ENCODE results near the gene TH. TPM values are rescaled to one million over a fixed set of nuclear protein-coding genes. Genes with fewer than 3 reads are reported as not detected.
"Not testable (repeated sequence)": the region's sequence is repeated elsewhere in the genome, so short reads cannot be mapped to it uniquely, and the experiment has no call there.

TH gene
- polyA plus RNA-seq, 12 donors: 0.10 to 1.3 (median 0.51) TPM; not detected in 4

- DNase-seq: peak; percentile 69
Observed at GRCh38 chr11:2196970-2197770, 25.6 kb upstream of the TH start.

DNA sequence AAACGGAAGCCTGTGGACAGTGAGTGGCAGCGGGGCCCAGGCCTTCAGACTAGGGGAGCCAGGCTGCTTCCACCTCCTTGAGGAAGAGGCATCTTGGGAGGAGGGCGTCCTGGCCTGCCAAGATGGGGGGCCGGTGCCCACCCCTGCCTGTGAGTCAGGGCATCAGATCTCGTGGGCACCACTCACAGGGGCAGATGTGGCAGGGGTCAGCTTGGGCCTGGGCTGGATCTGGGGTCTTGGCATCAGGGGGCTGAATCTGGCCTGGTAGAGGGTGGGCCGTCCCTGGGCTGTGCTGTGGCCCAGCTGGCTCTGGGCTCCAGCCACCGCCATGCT is 24.1 kb upstream of the TH start:
- no peak for DNase-seq

DNA sequence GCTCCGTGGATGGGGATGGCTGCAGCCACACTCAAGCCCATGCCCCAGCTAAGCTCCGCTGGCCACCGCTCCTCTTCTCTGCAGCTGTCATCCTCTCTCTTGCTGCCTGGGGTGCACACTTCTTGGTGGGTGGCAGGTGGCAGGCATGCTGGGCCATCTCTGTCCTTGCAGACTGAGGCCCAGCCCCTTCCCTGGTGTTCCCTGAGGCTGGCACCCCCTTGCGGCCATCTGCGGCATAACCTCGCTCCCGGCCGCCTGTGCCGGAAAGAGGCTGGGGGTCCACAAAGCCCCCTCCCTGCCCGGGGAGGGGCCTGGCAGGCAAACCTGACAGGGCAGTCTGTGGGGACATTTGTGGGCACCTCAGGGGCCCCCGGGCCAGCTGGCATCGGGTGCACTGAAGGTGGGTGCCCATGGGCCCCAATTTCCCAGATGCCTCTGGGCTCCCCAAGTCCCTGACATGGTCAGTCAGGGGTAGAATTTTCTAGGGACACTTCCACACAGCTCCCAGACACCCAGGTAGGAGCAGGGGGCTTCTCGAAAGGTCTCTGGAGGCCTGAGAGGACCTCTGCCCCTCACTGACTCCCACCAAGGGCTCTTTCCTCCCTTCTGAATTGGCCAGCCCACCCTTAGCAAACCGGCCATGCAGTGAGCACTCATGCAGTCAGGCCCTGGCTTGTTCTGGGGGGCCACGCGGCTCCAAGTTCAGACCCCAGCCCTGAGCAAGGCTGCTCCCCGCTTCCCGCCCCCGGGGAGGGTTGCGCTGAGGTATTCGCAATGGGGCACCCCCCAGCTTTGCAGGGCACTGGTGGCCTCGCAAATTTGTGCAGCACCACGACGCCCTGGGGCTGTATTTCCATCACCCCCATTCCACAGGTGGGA is 23.5 kb upstream of the TH start:
- DNase-seq: peak; percentile 30

GRCh38 chr11:2193888-2194595 is 22.4 kb upstream of the TH start:
- not testable (repeated sequence) for DNase-seq

DNA sequence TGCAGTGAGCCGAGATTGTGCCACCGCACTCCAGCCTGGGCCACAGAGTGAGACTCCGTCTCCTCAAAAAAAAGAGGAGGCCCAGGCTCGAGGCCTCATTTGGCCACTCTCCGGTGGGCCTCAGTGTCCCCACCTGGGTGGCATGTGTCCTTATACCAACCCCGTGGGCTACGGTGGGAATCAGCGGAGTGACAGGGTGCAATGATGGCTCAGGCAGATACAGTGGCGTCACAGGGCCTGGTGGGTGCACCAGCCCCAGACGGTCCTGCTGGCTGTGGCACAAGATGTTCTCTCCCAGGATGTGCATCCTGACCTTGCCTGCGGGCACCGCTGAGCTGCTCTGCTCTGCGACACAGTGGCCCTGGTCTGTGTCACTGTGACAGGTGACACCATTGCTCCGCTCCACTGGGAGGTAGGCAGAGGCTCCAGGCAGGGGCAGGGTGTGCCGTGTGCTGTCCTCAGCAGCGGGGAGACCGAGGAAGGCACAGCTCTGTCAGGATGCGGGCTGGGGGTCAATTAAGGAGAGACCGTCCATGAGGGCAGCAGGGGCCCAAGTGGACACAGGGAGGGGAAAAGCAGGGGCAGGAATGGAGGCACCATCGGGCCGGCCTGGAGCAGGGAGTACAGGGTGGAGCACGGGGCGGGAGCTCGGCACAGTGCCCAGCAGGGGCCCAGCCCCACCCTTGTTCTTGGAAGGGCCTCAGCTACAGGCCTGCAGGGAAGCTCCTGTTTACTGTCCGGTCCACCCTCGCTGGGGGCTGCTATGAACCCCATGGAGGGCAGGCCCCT is 21.7 kb upstream of the TH start:
- DNase-seq: no peak

DNA sequence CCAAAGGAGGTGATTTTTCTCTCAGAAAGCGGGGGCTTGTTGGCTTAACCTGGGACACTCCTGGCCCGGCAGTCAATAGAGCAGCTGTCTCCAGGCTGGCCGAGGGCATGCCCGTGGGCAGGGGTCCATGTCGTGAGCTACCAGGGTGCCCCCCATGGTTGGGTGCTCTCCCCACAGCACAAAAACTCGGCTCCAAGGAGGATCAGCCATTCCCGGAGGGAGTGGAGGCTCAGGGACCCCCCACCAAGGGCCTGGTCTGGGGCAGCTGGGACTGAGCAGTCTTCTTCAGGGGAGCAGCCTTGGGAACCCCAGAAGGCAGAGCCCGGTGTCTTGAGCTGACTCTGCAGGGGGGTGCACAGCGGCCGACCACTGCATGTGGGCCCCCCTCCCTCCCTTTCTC is 20.8 kb upstream of the TH start:
- DNase-seq: no peak

DNA sequence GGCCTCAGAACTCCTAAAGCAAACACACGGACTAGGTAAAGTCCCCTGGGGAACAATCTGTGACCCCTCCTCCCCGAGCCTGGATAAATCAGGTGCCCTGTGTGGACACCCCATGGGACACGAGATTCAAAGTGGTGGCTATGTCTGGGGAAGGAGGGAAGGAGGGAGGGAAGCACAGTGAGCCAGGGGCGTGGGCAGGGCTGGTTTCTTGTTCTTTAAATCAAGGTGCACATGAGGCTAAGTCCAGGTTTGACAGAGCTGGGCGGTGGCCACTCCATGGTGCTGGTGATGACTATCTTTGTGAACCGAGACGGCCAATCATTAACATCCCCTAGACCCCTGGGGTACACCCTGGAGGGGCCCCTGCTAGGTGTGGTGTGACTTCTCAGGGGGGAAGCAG is 20.3 kb upstream of the TH start:
- DNase-seq: no peak

- DNase-seq: no peak
Observed at GRCh38 chr11:2190657-2191471, 19.2 kb upstream of the TH start.

- DNase-seq: no peak
Observed at GRCh38 chr11:2189938-2190656, 18.5 kb upstream of the TH start.

DNA sequence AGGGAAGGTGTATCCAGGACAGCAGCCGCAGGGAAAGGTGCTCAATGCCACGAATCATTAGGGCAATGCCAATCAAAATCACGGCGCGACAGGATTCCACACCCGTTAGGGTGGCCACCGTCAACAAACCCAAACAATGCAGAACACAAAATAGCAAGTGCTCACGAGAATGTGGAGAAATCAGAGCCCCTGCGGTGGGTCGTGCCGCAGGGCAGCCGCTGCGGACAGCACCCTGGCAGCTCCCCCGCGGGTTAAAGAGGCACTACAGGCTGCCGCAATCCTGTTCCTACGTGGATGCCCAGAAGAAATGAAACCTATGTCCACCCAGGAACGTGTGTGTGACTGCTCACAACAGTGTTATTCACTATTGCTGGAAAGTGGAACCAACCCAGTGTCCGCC is 17.1 kb upstream of the TH start:
- no peak for DNase-seq

GRCh38 chr11:2187280-2187707 is 15.7 kb upstream of the TH start:
- no peak for DNase-seq

- no peak for DNase-seq
Observed at GRCh38 chr11:2186669-2187279, 15.2 kb upstream of the TH start.

- no peak for DNase-seq
Observed at GRCh38 chr11:2185324-2186085, 13.9 kb upstream of the TH start.

GRCh38 chr11:2182692-2183474 is 11.3 kb upstream of the TH start:
- no peak for DNase-seq

- no peak for DNase-seq
Observed at GRCh38 chr11:2182075-2182474, 10.5 kb upstream of the TH start.

GRCh38 chr11:2180789-2181370 is 9.3 kb upstream of the TH start:
- no peak for DNase-seq

GRCh38 chr11:2180347-2180746 is 8.7 kb upstream of the TH start:
- DNase-seq: no peak

DNA sequence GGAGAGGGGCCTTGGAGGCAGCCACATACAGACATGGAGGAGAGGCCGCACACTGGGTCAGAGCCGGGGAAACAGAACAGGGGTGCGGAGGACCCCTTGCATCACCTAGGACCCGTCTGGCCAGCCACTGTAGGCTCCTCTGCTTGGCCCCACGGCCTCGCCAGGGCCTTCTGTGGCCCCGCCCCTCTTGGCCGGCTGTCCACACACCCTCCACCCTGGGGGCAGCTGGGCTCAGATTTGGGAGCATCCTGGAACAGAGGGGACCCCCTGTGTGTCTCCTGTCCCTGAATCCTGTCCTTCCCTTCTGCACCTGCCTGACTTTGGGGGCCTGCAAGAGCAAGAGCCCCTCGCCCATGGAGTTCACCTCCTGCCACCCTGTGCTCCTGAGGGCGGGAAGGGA is 7.9 kb upstream of the TH start:
- no peak for DNase-seq
